Measurements from ENCODE around the gene NEU1. TPM values are rescaled to one million over a fixed set of nuclear protein-coding genes. Genes with fewer than 3 reads are reported as not detected.
"Not testable (repeated sequence)": the region's sequence is repeated elsewhere in the genome, so short reads cannot be mapped to it uniquely, and the experiment has no call there.

NEU1 gene
- total RNA-seq, 1 experiment from 2014 or later: 36.2 TPM

DNA sequence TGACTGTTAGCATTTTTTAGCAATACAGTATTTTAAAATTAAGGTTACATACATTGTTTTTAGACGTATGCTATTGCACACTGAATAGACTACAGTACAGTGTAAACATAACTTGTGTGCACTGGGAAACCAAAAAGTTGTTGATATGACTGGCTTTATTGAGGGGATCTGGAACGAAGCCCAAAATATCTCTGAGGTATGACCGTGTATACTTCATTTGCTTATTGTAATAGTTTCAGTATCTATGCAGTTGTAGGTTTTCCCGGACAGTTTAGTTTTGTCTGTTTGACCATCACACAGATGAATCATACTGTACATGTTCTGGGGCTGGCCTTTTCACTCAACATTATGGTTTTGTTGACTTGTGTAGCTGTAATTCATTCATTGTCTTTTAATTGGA is 46.2 kb upstream of the NEU1 start:
- no peaks in the 10 kb centered on the region for H3K79me2 ChIP-seq (ENCODE audit: insufficient read depth, low read length)
- H4K20me1 ChIP-seq (ENCODE audit: control insufficient read depth, insufficient read depth, insufficient read length): no peaks in the 10 kb centered on the region
- H3K18ac ChIP-seq (ENCODE audit: insufficient read length, low read depth, low read length): no peak overlapping the region
- H3K27ac ChIP-seq (ENCODE audit: insufficient read length, low read depth, low read length): no peak overlapping the region
- no peak overlapping the region for H3K4me2 ChIP-seq (ENCODE audit: insufficient read depth, insufficient read length, low read length)
- no peak overlapping the region for H3K14ac ChIP-seq (ENCODE audit: insufficient read depth, low read length)
- H2BK12ac ChIP-seq (ENCODE audit: insufficient read length, low read depth, low read length): no peak overlapping the region
- no peak overlapping the region for H2BK5ac ChIP-seq (ENCODE audit: insufficient read length, low read length)
- no CpG with 5 or more reads among the region's 4 CpGs for WGBS (ENCODE audit: extremely low coverage, insufficient read length, low lambda C conversion rate)
- no peak overlapping the region for H3K9ac ChIP-seq (ENCODE audit: extremely low read depth, insufficient read length, low read length)
- H3K27me3 ChIP-seq (ENCODE audit: insufficient read depth, low read length): no peaks in the 10 kb centered on the region
- DNase-seq: no peak
- no peak overlapping the region for H2BK15ac ChIP-seq (ENCODE audit: low read depth, low read length)
- H3K56ac ChIP-seq (ENCODE audit: insufficient read length, low read depth, low read length): no peak overlapping the region
- no peak overlapping the region for H4K91ac ChIP-seq (ENCODE audit: insufficient read length, low read depth, low read length)
- H3K9me3 ChIP-seq (ENCODE audit: control insufficient read depth, low read depth, low read length): no peaks in the 10 kb centered on the region
- Mint-ChIP-seq H3K4me3 (no peak overlapping the region), H3K27ac (no peak overlapping the region), H3K9me3 (no peaks in the 10 kb centered on the region), H3K4me1 (peaks cover 11 to 17% of the 10 kb centered on the region in 2 experiments), H3K36me3 (ENCODE audit: insufficient read depth in 1 of 3, low read depth in 3 of 3) (no peaks in the 10 kb centered on the region), H3K27me3 (ENCODE audit: low read depth) (peaks cover 1% of the 10 kb centered on the region)
- no peaks in the 10 kb centered on the region for H3K23me2 ChIP-seq (ENCODE audit: insufficient read length, low read depth, low read length, poor library complexity, severe bottlenecking)
- no peaks in the 10 kb centered on the region for H3K79me1 ChIP-seq (ENCODE audit: insufficient read depth, low read depth, low read length, poor library complexity, severe bottlenecking)
- H2AFZ ChIP-seq (ENCODE audit: low read length): no peak overlapping the region
- H3K4me1 ChIP-seq (ENCODE audit: insufficient read depth, low read length): no peaks in the 10 kb centered on the region; the same call in 1 of the 2 replicates
- H3T11ph ChIP-seq (ENCODE audit: low read length): no peak overlapping the region
- no peak for TF ChIP-seq CTCF (conservative IDR thresholded peaks at IDR 0.05)
- no peak overlapping the region for H2BK120ac ChIP-seq (ENCODE audit: low read depth, low read length, poor library complexity, severe bottlenecking)
- H4K5ac ChIP-seq (ENCODE audit: insufficient read length, low read depth, low read length): no peak overlapping the region
- no peak overlapping the region for H2AK5ac ChIP-seq (ENCODE audit: insufficient read length, low read length)
- H3K4ac ChIP-seq (ENCODE audit: low read depth, low read length): no peak overlapping the region
- no peak overlapping the region for H4K8ac ChIP-seq (replicated peaks; ENCODE audit: insufficient read length, low read depth, low read length)
- no peak overlapping the region for H2BK20ac ChIP-seq (ENCODE audit: low read depth, low read length, poor library complexity, severe bottlenecking)
- no peak overlapping the region for H3K23ac ChIP-seq (ENCODE audit: insufficient read length, low read depth, low read length)

GRCh38 chr6:31908255-31908654 is 45.6 kb upstream of the NEU1 start:
- H3K4me1 Mint-ChIP-seq: peaks cover 11 to 17% of the 10 kb centered on the region in 2 experiments
- H3K27ac ChIP-seq (ENCODE audit: insufficient read length, low read depth, low read length); H4K5ac ChIP-seq (ENCODE audit: insufficient read length, low read depth, low read length); H3K36me3 Mint-ChIP-seq (ENCODE audit: insufficient read depth in 1 of 3, low read depth in 3 of 3); H3T11ph ChIP-seq (ENCODE audit: low read length); H3K27me3 Mint-ChIP-seq (ENCODE audit: low read depth); H2BK20ac ChIP-seq (ENCODE audit: low read depth, low read length, poor library complexity, severe bottlenecking); H3K23ac ChIP-seq (ENCODE audit: insufficient read length, low read depth, low read length); H3K14ac ChIP-seq (ENCODE audit: insufficient read depth, low read length); H2BK12ac ChIP-seq (ENCODE audit: insufficient read length, low read depth, low read length); H2AK5ac ChIP-seq (ENCODE audit: insufficient read length, low read length); H4K8ac ChIP-seq (replicated peaks; ENCODE audit: insufficient read length, low read depth, low read length); H2BK5ac ChIP-seq (ENCODE audit: insufficient read length, low read length); H3K4me1 ChIP-seq (ENCODE audit: insufficient read depth, low read length); H3K56ac ChIP-seq (ENCODE audit: insufficient read length, low read depth, low read length); H3K4me2 ChIP-seq (ENCODE audit: insufficient read depth, insufficient read length, low read length); H3K4ac ChIP-seq (ENCODE audit: low read depth, low read length); H2BK15ac ChIP-seq (ENCODE audit: low read depth, low read length); H3K9ac ChIP-seq (ENCODE audit: extremely low read depth, insufficient read length, low read length); H3K4me3 Mint-ChIP-seq; H3K27ac Mint-ChIP-seq; H3K27me3 ChIP-seq (ENCODE audit: insufficient read depth, low read length); H4K91ac ChIP-seq (ENCODE audit: insufficient read length, low read depth, low read length); DNase-seq; H3K79me2 ChIP-seq (ENCODE audit: insufficient read depth, low read length); H3K9me3 Mint-ChIP-seq; H4K20me1 ChIP-seq (ENCODE audit: control insufficient read depth, insufficient read depth, insufficient read length); H2AFZ ChIP-seq (ENCODE audit: low read length); H3K18ac ChIP-seq (ENCODE audit: insufficient read length, low read depth, low read length); H3K9me3 ChIP-seq (ENCODE audit: control insufficient read depth, low read depth, low read length); H3K23me2 ChIP-seq (ENCODE audit: insufficient read length, low read depth, low read length, poor library complexity, severe bottlenecking); H2BK120ac ChIP-seq (ENCODE audit: low read depth, low read length, poor library complexity, severe bottlenecking); H3K79me1 ChIP-seq (ENCODE audit: insufficient read depth, low read depth, low read length, poor library complexity, severe bottlenecking): not testable (repeated sequence)
- WGBS (ENCODE audit: extremely low coverage, insufficient read length, low lambda C conversion rate): no CpG with 5 or more reads among the region's 5 CpGs
